Measurements from ENCODE around the gene SLC22A23. TPM values are rescaled to one million over a fixed set of nuclear protein-coding genes. Genes with fewer than 3 reads are reported as not detected.

SLC22A23 gene
- total and polyA plus RNA-seq, 4 donors: 4.9 to 45.4 (median 19.7) TPM

- WGBS: 95% methylated on average over 20 of the region's 20 CpGs
- peaks cover 2 to 47% (median 18%) of the 10 kb centered on the region in 4 donors for H3K36me3 ChIP-seq (ENCODE audit: control insufficient read depth in 4 of 4, insufficient read depth in 3 of 4, low read depth in 1 of 4, low read length in 3 of 4)
- TF ChIP-seq JUND (IDR thresholded peaks at IDR 0.05) (no peak), ATF3 (IDR thresholded peaks at IDR 0.05) (no peak), HNF4A (conservative IDR thresholded peaks at IDR 0.05) (no peak), HNF4G (IDR thresholded peaks at IDR 0.05) (no peak), EGR1 (IDR thresholded peaks at IDR 0.05; ENCODE audit: low read depth in 2 of 2) (no peak), FOXA2 (IDR thresholded peaks at IDR 0.05) (no peak), MAX (IDR thresholded peaks at IDR 0.05) (no peak), FOXA1 (IDR thresholded peaks at IDR 0.05) (no peak), RXRA (IDR thresholded peaks at IDR 0.05) (no peak), ZBTB33 (IDR thresholded peaks at IDR 0.05) (no peak), NR2F2 (IDR thresholded peaks at IDR 0.05) (no peak), REST (IDR thresholded peaks at IDR 0.05) (no peak), YY1 (IDR thresholded peaks at IDR 0.05) (no peak), TAF1 (conservative IDR thresholded peaks at IDR 0.05) (no peak)
- no peaks in the 10 kb centered on the region for H3K4me1 ChIP-seq (ENCODE audit: control insufficient read depth in 4 of 4, insufficient read depth in 4 of 4, low read length in 3 of 4)
- peak overlapping the region; percentile 29 to 63 for H3K27ac ChIP-seq (ENCODE audit: low read depth in 1 of 2, low read length in 2 of 2)
- no peaks in the 10 kb centered on the region for H3K9me3 ChIP-seq (ENCODE audit: control insufficient read depth in 4 of 4, low read length in 3 of 4)
- H3K27me3 ChIP-seq (ENCODE audit: control insufficient read depth in 4 of 4, insufficient read depth in 4 of 4, low read length in 3 of 4): no peaks in the 10 kb centered on the region
- no peak overlapping the region for H3K9ac ChIP-seq (ENCODE audit: low read depth in 1 of 2, low read length in 2 of 2)
- no peak for DNase-seq (ENCODE audit: low spot score)
- H3K4me3 ChIP-seq (ENCODE audit: low read depth in 1 of 3, low read length in 3 of 3): no peak overlapping the region
These were observed 174.2 kb downstream of the SLC22A23 start for GRCh38 chr6:3282476-3283236.

- DNase-seq (ENCODE audit: low spot score): no peak
- 71% methylated on average over 13 of the region's 13 CpGs for WGBS
- no peak for TF ChIP-seq EGR1 (IDR thresholded peaks at IDR 0.05; ENCODE audit: low read depth in 2 of 2)
- peak; percentile 77 for TF ChIP-seq NR2F2 (IDR thresholded peaks at IDR 0.05)
- TF ChIP-seq RAD21 (IDR thresholded peaks at IDR 0.05): peak in 1 of 2 donors; percentile 5
- Histone ChIP-seq H3K9me3 (ENCODE audit: control insufficient read depth in 4 of 4, low read length in 3 of 4) (no peaks in the 10 kb centered on the region), H3K9ac (ENCODE audit: low read depth in 1 of 2, low read length in 2 of 2) (no peak overlapping the region), H3K4me1 (ENCODE audit: control insufficient read depth in 4 of 4, insufficient read depth in 4 of 4, low read length in 3 of 4) (no peaks in the 10 kb centered on the region), H3K27me3 (ENCODE audit: control insufficient read depth in 4 of 4, insufficient read depth in 4 of 4, low read length in 3 of 4) (no peaks in the 10 kb centered on the region), H3K4me3 (ENCODE audit: low read depth in 1 of 3, low read length in 3 of 3) (no peak overlapping the region), H3K27ac (ENCODE audit: low read depth in 1 of 2, low read length in 2 of 2) (peak overlapping the region; percentile 29 to 63), H3K36me3 (ENCODE audit: control insufficient read depth in 4 of 4, insufficient read depth in 3 of 4, low read depth in 1 of 4, low read length in 3 of 4) (peaks cover 2 to 46% (median 14%) of the 10 kb centered on the region in 4 donors)
These were observed 175.0 kb downstream of the SLC22A23 start for GRCh38 chr6:3281631-3282475.
